GM21717 (cell line): ENCODE data around the gene HSPB2.
A peak's percentile ranks its signal among the peaks of the same experiment; 100 is the strongest.
"Not testable (repeated sequence)": the region's sequence is repeated elsewhere in the genome, so short reads cannot be mapped to it uniquely, and the experiment has no call there.

Experiments used
- ATAC-seq: cut with Tn5 transposase; IDR thresholded peaks from one replicate; pipeline ENCODE4 v1.9.1; 2021; ENCODE audit warnings: mild to moderate bottlenecking, moderate library complexity; ENCODE audit not compliant: unreplicated experiment

Gene HSPB2, protein sequence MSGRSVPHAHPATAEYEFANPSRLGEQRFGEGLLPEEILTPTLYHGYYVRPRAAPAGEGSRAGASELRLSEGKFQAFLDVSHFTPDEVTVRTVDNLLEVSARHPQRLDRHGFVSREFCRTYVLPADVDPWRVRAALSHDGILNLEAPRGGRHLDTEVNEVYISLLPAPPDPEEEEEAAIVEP

GRCh38 chr11:111912535-111912934 is at the start of gene HSPB2:
Gene HSPB2 (plus strand): TSS chr11:111912734. CDS start chr11:111912830, 96 bp downstream.
- ATAC-seq: no peak

DNA sequence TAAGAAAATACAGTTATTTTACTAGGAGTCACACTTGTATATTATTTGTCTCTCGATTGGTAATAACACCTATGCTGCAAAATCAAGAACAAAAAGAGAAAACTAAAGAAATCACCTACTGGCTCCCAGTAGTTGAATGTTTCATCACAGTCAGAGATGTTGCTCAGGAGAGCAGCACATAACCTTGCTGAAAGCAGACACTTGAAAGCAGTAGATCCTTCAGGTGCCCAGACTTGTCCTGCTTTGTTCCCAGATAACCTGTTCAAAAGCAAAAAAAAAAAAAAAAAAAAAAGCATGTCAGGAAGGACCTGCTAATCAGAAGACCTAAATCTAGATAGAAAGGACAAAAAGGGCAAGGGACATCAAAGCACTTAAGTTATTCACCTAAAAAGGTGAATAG is 42.4 kb upstream of the HSPB2 start:
- no peak for ATAC-seq

- ATAC-seq: peak; percentile 21
These were observed 42.0 kb upstream of the HSPB2 start for GRCh38 chr11:111870522-111870885.

DNA sequence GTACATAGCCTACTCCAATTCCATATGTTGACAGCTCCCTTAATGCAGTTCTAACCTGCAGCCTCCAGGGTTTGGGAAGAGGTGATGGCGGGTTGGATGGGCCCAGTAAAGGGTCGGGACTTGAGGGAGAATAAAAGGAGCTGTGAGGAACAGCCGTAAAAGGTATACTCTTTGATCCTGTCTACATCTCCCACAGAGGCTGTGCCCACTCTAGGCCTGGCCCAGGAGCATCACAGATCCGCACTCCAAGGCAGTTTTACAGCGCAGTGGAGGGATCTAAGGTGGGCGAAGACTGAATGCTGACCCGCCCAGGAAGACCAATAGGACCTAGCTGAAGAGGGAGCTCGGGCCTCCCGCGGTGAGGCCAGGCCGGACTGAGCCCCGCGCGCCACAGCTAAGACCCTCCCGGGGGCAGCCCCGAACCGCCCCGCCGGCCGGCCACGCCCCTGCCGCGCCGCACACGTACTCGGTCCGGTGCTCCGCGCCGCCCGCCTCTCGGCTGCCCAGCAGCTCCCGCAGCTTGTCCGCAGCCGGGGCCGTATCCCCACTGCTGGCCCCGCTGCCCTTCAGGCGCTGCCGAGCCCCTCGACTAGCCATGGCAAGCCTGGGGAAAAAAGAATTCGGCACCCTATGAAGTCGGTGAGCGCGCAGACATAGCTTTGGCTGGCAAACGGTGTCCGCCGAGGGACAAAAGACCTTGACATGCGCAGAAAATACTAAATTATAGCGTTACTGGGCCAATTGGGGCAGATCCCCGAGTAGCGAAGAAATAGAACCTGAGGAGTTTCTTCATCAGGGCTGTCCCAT is 41.4 kb upstream of the HSPB2 start, which contains the start of gene ALG9:
ALG9 (minus strand) TSS at position 696 of the 807 bp plus-strand sequence; CDS start at position 597, 99 bp downstream.
- ATAC-seq: peak; percentile 85

DNA sequence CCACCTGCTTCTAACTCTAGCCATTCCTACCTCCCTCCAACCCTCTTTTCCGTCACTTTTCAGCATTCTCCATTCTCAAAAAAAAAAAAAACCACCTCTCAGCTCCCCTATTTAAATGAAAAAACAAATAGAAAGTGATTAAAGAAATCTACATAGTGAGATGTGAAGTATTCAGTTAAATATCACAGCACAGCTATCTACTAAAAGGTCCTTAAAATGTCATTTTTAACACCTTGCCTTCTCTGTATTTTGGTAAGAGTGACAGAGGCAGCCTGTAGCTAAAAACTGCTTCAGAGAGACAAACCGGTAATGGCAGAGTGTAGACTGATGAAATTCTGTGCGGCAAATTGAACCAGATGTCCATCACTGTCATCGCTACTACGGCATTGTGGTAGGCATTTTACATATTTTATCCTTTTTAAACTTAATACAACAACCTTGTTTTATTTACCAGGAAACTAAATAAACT is 40.8 kb upstream of the HSPB2 start:
- no peak for ATAC-seq

- peak; percentile 11 for ATAC-seq
These were observed 34.1 kb upstream of the HSPB2 start for GRCh38 chr11:111878385-111878848.

GRCh38 chr11:111878849-111879636 is 33.5 kb upstream of the HSPB2 start, which contains the start of the genes CFAP68 and FDXACB1:
Gene CFAP68 (plus strand): TSS chr11:111879541. CDS start chr11:111879561, 20 bp downstream.
Gene FDXACB1 (minus strand): TSS chr11:111879165. CDS start chr11:111879132, 33 bp downstream.
- ATAC-seq: peak; percentile 94

DNA sequence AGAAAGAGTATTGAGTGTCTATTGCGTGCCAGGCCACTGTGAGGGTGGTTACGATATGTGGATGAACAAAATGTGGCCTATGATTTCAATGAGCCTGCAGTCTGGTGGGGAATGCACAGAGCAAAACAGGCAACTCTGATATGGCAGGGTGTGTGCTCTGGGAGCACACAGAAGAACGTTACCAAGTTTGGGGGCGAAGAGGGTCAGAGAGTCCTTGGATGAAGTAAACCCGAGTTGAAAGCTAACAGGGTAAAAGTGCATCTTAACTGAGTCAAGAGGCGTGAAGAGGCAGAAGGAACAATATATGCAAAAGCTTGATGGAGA is 32.9 kb upstream of the HSPB2 start:
- ATAC-seq: no peak

GRCh38 chr11:111882202-111882601 is 30.3 kb upstream of the HSPB2 start:
- ATAC-seq: no peak

DNA sequence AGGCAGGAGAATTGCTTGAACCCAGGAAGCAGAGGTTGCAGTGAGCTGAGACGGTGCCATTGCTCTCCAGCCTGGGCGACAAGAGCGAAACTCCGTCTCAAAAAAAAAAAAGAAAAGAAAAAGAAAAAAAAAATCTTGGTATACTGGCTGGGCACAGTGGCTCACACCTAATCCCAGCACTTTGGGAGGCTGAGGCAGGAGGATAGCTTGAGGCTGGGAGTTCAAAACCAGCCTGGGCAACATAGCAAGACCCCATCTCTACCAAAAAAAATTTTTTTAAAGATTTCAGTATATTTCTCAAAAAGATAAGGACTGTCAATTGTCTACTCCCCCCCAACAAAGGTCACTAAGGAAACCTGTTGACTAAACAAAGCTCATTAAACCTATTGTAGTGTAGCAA is 27.5 kb upstream of the HSPB2 start:
- not testable (repeated sequence) for ATAC-seq

DNA sequence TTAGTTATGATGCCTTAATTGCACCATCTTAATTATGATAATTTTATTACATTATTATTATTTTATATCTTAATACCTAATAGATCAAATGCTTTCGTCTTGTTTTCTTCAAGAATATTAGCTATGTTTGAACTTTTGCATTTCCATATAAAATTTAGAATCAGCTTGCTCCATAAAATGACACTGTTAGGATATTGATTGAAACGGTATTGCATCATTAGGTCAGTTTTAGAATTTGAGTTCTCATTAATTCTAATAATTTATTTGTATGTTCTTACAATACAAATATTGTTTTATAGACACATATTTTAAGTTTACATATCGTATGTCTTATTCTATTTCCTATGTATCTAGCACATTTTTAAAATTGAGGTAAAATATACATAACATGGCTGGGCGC is 26.5 kb upstream of the HSPB2 start:
- ATAC-seq: no peak

DNA sequence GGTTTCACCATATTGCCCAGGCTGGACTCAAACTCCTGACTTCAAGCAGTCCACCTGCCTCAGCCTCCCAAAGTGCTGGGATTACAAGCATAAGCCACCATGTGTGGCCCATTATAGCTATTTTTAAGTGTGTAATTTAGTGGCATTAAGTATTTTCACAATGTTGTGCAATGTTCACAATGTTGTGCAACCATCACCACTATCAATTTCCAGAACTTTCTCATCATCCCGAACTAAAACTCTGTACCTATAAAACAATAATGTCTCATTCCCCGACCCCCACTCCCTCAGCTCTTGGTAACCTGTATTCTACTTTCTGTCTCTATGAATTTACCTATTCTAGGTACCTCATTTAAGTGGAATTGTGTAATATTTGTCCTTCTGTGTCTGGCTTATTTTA is 25.7 kb upstream of the HSPB2 start:
- no peak for ATAC-seq

DNA sequence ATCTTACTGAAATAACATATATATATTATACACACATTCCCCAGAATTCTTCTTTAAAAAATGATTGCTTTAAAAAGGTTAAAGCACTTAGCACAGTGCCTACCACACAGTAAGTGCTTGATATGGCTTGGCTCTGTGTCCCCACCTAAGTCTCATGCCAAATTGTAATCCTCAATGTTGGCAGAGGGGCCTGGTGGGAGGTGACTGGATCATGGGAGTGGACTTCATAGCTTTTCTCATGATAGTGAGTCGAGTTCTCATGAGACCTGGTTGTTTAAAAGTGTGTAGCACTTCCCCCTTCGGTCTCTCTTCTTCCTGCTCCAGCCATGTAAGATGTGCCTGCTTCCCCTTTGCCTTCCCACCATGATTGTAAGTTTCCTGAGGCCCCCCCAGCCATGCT is 7.1 kb upstream of the HSPB2 start:
- no peak for ATAC-seq

GRCh38 chr11:111906680-111907079 is 5.9 kb upstream of the HSPB2 start:
- ATAC-seq: no peak

GRCh38 chr11:111908639-111909305 is 3.8 kb upstream of the HSPB2 start:
- no peak for ATAC-seq

- ATAC-seq: no peak
These were observed 3.2 kb upstream of the HSPB2 start for GRCh38 chr11:111909378-111909777.

DNA sequence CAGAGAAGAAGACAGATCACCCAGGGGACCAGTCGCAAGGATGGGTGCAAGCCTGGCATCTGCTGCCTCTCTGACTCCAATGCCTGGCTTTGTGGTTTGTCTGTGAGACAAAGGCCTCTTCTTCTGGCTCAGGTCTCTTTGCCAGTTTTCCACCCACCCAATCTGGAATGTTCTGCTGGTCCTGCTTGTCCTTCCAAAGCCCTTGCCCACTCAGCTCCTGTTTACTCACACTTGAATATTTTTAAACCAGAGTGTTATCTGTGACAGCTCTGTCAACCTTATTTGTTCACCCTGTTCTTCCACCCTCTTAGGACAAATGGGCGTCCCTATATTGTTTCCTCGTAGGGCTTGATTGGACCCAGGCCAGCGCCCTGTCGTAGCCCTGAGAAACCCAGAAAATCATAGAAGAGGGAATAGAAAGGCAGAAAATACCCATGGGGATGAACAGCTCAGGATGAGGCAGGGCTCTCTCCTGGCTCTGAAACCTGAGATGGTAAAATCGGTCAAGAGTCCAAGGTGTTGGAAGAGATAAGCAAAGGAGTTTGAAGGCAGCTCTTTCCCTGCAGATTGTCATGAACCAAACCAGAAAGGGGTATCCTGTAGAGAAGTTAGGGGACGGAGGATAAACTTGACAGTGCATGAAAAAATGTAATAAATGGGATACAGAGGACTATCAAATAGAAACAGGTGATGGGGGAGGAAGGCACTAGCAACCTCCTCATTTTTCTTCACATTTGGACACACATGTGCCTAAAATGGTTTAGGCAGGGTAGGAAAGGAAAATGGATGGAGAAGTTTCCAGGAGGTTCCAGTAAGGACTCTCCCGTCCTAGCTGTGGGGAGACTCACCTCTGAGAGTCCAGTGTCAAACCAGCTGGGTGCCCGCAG is 1.6 kb upstream of the HSPB2 start:
- no peak for ATAC-seq

- ATAC-seq: no peak
These were observed 752 bp upstream of the HSPB2 start, which contains the start of gene CRYAB for GRCh38 chr11:111911563-111912401. Gene CRYAB (minus strand): TSS chr11:111911770. CDS start chr11:111911724, 46 bp downstream.
